Peyer's patch (tissue), 4 donors: ENCODE data around the gene ST6GALNAC1. TPM values are rescaled to one million over a fixed set of nuclear protein-coding genes. Genes with fewer than 3 reads are reported as not detected.

Experiments
- DNase-seq, 3 donors: peaks; one replicate each; pipeline ENCODE4 v3.0.0-alpha.2; 2017 to 2019
- H3K27ac ChIP-seq, 4 donors: fragments of 200-600 bp; sonication (generic); one replicate each; pipeline ENCODE4 v1.5.1; 2016 to 2019
- H3K27me3 ChIP-seq, 2 donors: fragments of 200-600 bp; sonication (generic); one replicate each; pipeline ENCODE4 v1.5.1; 2019
- H3K36me3 ChIP-seq, 3 donors: fragments of 200-600 bp; sonication (generic); one replicate each; pipeline ENCODE4 v1.5.1; 2016 to 2019
- H3K4me1 ChIP-seq, 4 donors: fragments of 200-600 bp; sonication (generic); one replicate each; pipeline ENCODE4 v1.5.1; 2016 to 2019
- H3K4me3 ChIP-seq, 4 donors: fragments of 200-600 bp; sonication (generic); 1 replicate in 3 of 4; 2 replicates in 1 of 4; pipeline ENCODE4 v1.5.1; 2016 to 2019; ENCODE audit warnings: mild to moderate bottlenecking in 1 of 4
- H3K9me3 ChIP-seq, 4 donors: fragments of 200-600 bp; sonication (generic); one replicate each; pipeline ENCODE4 v1.5.1; 2016 to 2019; ENCODE audit warnings: mild to moderate bottlenecking in 1 of 4
- POLR2A ChIP-seq, 2 donors: fragments of 450-650 bp; IDR thresholded peaks; one replicate each; pipeline ENCODE4 v1.5.1; 2017; ENCODE audit warnings: antibody characterized with exemption in 2 of 2, mild to moderate bottlenecking in 2 of 2, moderate library complexity in 2 of 2
- total RNA-seq, 4 donors: library from RNA; depleted of rRNA; stranded (reverse); fragments of >200 nt; gene quantifications; one replicate each; pipeline ENCODE4 v1.1.0, GENCODE V29; 2016
- TF ChIP-seq, protein P1 (sequence below), 6 experiments: fragments of 450-650 bp in 4 of 6; fragments of 200-600 bp in 2 of 6; sonication (generic) in 1 of 6; IDR thresholded peaks; one replicate each; pipeline ENCODE4 v1.5.1; 2017 to 2019; ENCODE audit warnings: antibody characterized with exemption in 6 of 6, mild to moderate bottlenecking in 3 of 6, moderate library complexity in 1 of 6

ST6GALNAC1 gene
- total RNA-seq, 4 donors from 2014 or later, result 91.6 to 135 (median 102) TPM

DNA sequence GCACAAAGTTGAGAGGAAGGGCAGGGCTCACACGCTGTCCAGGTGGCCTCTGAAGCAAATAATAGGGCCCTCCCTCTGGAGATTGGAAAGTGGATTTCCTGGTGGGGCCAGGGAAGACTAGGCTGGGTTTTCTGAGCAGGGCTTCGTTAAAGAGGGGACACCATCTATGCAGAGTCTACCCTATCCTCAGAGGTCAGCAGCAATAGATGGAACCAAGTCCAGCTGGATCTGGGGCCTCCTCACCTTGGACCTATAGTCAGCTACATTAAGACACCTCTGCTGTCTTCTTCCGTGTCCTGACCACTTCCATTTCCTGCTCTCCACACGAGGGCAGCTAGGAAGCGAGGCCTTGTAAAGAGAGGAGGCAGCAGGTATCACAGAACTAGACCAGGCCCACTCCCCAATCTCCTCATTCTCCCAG lies 14.7 kb upstream of the ST6GALNAC1 start:
- Histone ChIP-seq H3K27ac (peak overlapping the region in 3 of 4 donors; percentile 2 to 19 (median 15)), H3K36me3 (no peaks in the 10 kb centered on the region), H3K4me1 (peaks cover 0 to 21% (median 3%) of the 10 kb centered on the region in 4 donors), H3K27me3 (no peaks in the 10 kb centered on the region), H3K4me3 (no peak overlapping the region), H3K9me3 (no peaks in the 10 kb centered on the region)
- TF ChIP-seq POLR2A (IDR thresholded peaks at IDR 0.05), result no peak
- TF ChIP-seq, protein P1, sequence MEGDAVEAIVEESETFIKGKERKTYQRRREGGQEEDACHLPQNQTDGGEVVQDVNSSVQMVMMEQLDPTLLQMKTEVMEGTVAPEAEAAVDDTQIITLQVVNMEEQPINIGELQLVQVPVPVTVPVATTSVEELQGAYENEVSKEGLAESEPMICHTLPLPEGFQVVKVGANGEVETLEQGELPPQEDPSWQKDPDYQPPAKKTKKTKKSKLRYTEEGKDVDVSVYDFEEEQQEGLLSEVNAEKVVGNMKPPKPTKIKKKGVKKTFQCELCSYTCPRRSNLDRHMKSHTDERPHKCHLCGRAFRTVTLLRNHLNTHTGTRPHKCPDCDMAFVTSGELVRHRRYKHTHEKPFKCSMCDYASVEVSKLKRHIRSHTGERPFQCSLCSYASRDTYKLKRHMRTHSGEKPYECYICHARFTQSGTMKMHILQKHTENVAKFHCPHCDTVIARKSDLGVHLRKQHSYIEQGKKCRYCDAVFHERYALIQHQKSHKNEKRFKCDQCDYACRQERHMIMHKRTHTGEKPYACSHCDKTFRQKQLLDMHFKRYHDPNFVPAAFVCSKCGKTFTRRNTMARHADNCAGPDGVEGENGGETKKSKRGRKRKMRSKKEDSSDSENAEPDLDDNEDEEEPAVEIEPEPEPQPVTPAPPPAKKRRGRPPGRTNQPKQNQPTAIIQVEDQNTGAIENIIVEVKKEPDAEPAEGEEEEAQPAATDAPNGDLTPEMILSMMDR (IDR thresholded peaks at IDR 0.05), result no peak
- no peak for DNase-seq

DNA sequence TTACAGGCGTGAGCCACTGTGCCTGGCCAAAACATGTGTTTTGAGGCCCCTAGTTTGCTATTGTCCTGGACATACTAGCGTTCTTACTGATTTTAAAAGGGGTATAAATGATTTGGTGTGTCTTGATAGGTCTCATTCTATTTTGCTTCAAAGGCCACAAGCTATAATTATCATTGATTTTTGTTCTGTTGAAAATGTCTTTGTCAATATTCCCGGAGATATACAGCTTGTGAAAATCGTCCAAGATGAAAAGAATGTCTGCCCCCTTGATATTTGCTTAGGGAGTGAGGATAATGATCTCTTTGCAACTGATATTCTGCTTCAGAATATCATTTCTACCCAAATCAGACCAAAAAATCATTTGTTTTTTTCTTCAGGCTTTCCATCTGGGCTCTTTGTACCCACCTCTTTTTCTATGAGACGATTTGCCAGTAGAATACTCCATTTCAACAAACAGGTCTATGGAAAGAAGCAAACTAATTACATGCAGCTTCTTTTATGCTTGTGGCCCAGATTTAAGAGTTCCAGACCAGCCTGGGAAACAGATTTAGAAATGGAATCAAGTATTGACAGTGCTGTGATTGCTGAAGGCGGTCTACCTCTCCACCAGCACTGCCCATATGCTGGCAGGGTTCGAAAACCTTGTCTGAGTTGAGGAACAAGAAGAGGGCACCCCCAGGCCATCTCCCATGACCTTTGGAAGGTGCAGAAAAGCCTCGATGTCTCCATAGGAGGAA lies 14.1 kb upstream of the ST6GALNAC1 start:
- DNase-seq, result no peak
- H3K9me3 ChIP-seq, result no peaks in the 10 kb centered on the region
- H3K27me3 ChIP-seq, result no peaks in the 10 kb centered on the region
- peak overlapping the region in 3 of 4 donors; percentile 2 to 19 (median 15) for H3K27ac ChIP-seq
- no peak overlapping the region for H3K4me3 ChIP-seq
- TF ChIP-seq POLR2A (IDR thresholded peaks at IDR 0.05), result no peak
- TF ChIP-seq, protein P1 (IDR thresholded peaks at IDR 0.05), result no peak
- no peaks in the 10 kb centered on the region for H3K36me3 ChIP-seq
- peaks cover 0 to 21% (median 3%) of the 10 kb centered on the region in 4 donors for H3K4me1 ChIP-seq

DNA sequence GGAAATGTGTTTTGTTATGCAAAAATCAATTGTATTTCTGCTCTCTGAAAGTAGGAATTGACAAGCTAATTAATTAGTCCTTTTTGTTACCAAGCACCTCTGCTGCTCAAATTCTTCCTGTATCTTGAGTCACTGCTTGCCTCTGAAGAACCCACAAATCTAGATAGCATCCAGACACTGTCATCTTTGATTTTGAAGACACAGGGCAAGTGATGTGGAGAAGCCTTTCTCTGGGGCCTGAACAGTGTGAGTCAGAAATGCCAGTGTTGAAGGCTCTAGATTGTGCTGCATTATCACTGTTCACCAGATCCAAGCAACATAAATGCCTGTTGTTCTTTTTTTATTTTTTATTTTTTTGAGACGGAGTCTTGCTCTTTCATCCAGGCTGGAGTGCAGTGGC lies 10.9 kb upstream of the ST6GALNAC1 start:
- no peak overlapping the region for H3K4me3 ChIP-seq
- H3K36me3 ChIP-seq, result no peaks in the 10 kb centered on the region
- peaks cover 0 to 14% (median 0%) of the 10 kb centered on the region in 4 donors for H3K4me1 ChIP-seq
- H3K27ac ChIP-seq, result no peak overlapping the region
- H3K9me3 ChIP-seq, result no peaks in the 10 kb centered on the region
- no peaks in the 10 kb centered on the region for H3K27me3 ChIP-seq
- TF ChIP-seq POLR2A (IDR thresholded peaks at IDR 0.05), result no peak
- no peak for DNase-seq

DNA sequence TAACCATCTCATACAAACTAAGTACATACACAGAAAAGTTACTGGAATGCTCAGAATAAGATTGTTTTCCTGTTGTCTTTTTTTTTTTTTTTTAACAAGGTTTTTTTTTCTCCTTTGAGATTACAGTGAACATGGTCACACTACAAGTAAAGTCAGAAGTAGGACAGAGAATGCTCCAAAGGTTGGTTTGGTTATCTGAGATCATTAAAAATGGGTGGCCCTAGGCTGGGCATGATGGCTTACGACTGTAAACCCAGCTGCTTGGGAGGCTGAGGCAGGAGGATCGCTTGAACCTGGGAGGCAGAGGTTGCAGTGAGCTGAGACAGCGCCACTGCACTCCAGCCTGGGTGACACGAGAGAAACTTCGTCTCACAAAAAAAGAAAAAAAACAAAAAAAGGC lies 6.9 kb upstream of the ST6GALNAC1 start:
- no peak overlapping the region for H3K4me3 ChIP-seq
- no peaks in the 10 kb centered on the region for H3K36me3 ChIP-seq
- H3K27me3 ChIP-seq, result no peaks in the 10 kb centered on the region
- TF ChIP-seq, protein P1 (IDR thresholded peaks at IDR 0.05), result no peak
- no peak for TF ChIP-seq POLR2A (IDR thresholded peaks at IDR 0.05)
- peaks cover 0 to 3% (median 0%) of the 10 kb centered on the region in 4 donors for H3K9me3 ChIP-seq
- no peak for DNase-seq
- no peak overlapping the region for H3K27ac ChIP-seq
- peaks cover 0 to 6% (median 0%) of the 10 kb centered on the region in 4 donors for H3K4me1 ChIP-seq

DNA sequence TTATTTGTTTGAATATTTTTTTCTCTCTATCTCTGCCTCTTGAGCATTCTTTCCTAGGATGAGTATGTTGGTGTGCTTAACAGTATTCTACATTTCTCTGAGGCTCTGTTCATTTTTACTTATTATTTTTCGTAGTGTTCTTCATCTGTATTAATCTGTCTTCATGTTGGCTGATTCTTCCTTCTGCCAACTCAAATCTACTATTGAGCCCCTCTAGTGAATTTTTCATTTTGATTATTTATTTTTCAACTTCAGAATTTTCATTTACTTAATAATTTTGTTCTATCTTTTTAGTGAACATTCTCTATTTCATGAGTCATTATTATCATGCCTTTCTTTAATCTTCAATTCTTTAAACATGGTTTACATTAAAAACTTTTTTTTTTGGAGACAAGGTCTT lies 3.2 kb upstream of the ST6GALNAC1 start:
- Histone ChIP-seq H3K4me3 (no peak overlapping the region), H3K9me3 (peaks cover 0 to 4% (median 0%) of the 10 kb centered on the region in 4 donors), H3K36me3 (no peaks in the 10 kb centered on the region), H3K27me3 (no peaks in the 10 kb centered on the region), H3K27ac (no peak overlapping the region), H3K4me1 (peaks cover 0 to 20% (median 0%) of the 10 kb centered on the region in 4 donors)
- DNase-seq, result no peak
- TF ChIP-seq, protein P1 (IDR thresholded peaks at IDR 0.05), result no peak
- TF ChIP-seq POLR2A (IDR thresholded peaks at IDR 0.05), result no peak

DNA sequence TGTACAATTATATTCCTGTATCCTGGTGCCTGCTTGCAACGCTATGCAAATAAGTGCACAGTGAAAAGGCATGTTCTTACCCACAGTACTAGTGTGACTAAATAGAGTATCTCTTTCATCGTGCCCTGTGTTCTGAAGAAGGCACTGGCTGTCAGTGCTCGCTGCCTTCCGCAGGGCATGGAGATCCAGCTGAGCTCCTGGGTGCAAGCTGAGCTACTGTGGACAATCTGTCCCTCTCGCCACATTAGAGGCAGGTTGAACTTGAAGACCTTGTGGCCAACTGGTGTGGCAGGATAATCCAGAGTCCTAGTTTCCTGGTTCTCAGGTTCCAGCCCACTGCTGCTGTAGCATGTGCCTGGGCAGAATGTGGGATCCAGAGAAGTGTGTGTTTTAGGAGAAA lies 1.9 kb upstream of the ST6GALNAC1 start:
- H3K4me3 ChIP-seq, result no peak overlapping the region
- H3K27me3 ChIP-seq, result no peaks in the 10 kb centered on the region
- DNase-seq, result no peak
- peak overlapping the region in 3 of 4 donors; percentile 26 to 70 (median 67) for H3K27ac ChIP-seq
- no peak for TF ChIP-seq POLR2A (IDR thresholded peaks at IDR 0.05)
- TF ChIP-seq, protein P1 (IDR thresholded peaks at IDR 0.05), result no peak
- H3K9me3 ChIP-seq, result peaks cover 0 to 4% (median 0%) of the 10 kb centered on the region in 4 donors
- no peaks in the 10 kb centered on the region for H3K36me3 ChIP-seq
- peaks cover 0 to 20% (median 0%) of the 10 kb centered on the region in 4 donors for H3K4me1 ChIP-seq
